ENCODE data around the gene WWC2. TPM values are rescaled to one million over a fixed set of nuclear protein-coding genes. Genes with fewer than 3 reads are reported as not detected.

The WWC2 gene
- total and polyA plus RNA-seq, 11 donors = 5.4 to 43.0 (median 33.8) TPM

- Histone ChIP-seq H3K4me3 (no peak overlapping the region), H3K36me3 (no peaks in the 10 kb centered on the region), H3K27ac (no peak overlapping the region), H3K9me3 (no peaks in the 10 kb centered on the region), H3K4me1 (peaks cover 0 to 54% (median 33%) of the 10 kb centered on the region in 12 donors), H3K27me3 (no peaks in the 10 kb centered on the region)
- ATAC-seq (no peak), DNase-seq (no peak)
- TF ChIP-seq POLR2A (IDR thresholded peaks at IDR 0.05) (no peak), CTCF (IDR thresholded peaks at IDR 0.05) (no peak)
- intact Hi-C loops (cut with DNase I) = loop anchor here in 2 of 10 donors (5.0 kb wide), 2 partner anchors 38 to 43 kb away; partner anchors contain the start of gene WWC2 (in 1 of the 2)
- 82 to 86% (median 84%) methylated on average over 9 of the region's 9 CpGs for WGBS, 4 donors
These were observed 41.0 kb downstream of the WWC2 start for GRCh38 chr4:183139972-183140570.

DNA sequence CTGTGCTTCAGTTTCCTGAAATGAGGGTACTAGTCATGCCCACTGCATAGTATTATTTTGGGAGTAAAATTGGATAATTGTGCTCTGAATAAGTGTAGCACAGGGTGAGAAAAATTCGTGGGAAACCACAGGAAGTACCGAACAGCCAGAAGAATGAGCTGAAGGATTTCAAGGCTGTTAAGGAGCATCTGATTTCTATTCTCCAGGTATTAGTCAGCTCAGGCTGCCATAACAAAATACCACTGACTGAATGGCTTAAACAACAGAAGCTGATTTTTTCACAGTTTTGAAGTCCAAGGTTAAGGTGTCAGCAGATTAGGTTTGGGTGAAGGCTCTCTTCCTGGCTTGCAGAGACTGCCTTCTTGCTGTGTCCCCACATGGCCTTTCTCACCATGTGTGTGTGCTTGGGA is 41.9 kb downstream of the WWC2 start:
- ATAC-seq = no peak
- WGBS, 4 donors = 46 to 70% (median 59%) methylated on average over 2 of the region's 2 CpGs
- H3K4me1 ChIP-seq = peaks cover 0 to 63% (median 41%) of the 10 kb centered on the region in 12 donors
- no peak for DNase-seq
- H3K9me3 ChIP-seq = no peaks in the 10 kb centered on the region
- H3K27ac ChIP-seq = no peak overlapping the region
- no peaks in the 10 kb centered on the region for H3K36me3 ChIP-seq
- no peak for TF ChIP-seq CTCF (IDR thresholded peaks at IDR 0.05)
- no peak for TF ChIP-seq POLR2A (IDR thresholded peaks at IDR 0.05)
- intact Hi-C loops (cut with DNase I) = loop anchor here in 2 of 10 donors (5.0 kb wide), 2 partner anchors 39 to 44 kb away; partner anchors contain the start of gene WWC2 (in 1 of the 2)
- no peaks in the 10 kb centered on the region for H3K27me3 ChIP-seq
- H3K4me3 ChIP-seq = no peak overlapping the region

DNA sequence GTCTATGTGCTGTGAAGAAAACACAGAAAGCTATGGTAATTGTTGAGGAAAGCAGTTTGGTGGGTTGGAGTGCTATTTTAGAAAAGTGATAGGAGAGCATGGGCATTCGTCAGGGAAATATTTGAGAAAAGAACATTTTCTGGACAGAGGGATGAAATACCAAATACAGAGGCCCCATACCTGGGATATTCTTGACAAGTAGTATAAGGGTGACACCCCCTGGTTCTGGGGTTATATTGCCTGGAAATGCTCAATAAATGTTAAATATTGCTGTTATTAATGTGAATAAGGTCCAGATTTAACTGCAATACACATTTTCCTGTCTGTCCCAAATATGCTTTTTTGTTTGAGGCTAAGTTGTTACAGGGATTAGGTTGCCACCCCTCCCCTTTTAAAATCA is 42.9 kb downstream of the WWC2 start:
- 52 to 59% (median 56%) methylated on average over 1 of the region's 1 CpG for WGBS, 4 donors
- Histone ChIP-seq H3K27ac (peak overlapping the region in 5 of 12 donors; percentile 7 to 59 (median 54)), H3K36me3 (no peaks in the 10 kb centered on the region), H3K9me3 (no peaks in the 10 kb centered on the region), H3K4me1 (peaks cover 6 to 74% (median 48%) of the 10 kb centered on the region in 12 donors), H3K4me3 (no peak overlapping the region), H3K27me3 (no peaks in the 10 kb centered on the region)
- ATAC-seq = peak in 1 of 4 donors; percentile 50
- DNase-seq = no peak
- intact Hi-C loops (cut with DNase I) = loop anchor here in 2 of 10 donors (5.0 kb wide), 2 partner anchors 40 to 45 kb away; partner anchors contain the start of gene WWC2 (in 1 of the 2)
- TF ChIP-seq POLR2A (IDR thresholded peaks at IDR 0.05) = no peak
- TF ChIP-seq CTCF (IDR thresholded peaks at IDR 0.05) = peak in 5 of 12 donors; percentile 4 to 31 (median 20)
